H9 (cell line): ENCODE results near the gene RMDN2. TPM values are rescaled to one million over a fixed set of nuclear protein-coding genes. Genes with fewer than 3 reads are reported as not detected.

Experiments
- DNase-seq: peaks from one replicate; pipeline ENCODE4 v3.0.0-alpha.2; 2017
- H2AFZ ChIP-seq: one replicate; pipeline ENCODE4 v1.6.1; 2013; ENCODE audit warnings: mild to moderate bottlenecking, low read length, control low read depth, moderate library complexity
- H2AK5ac ChIP-seq: 2 replicates; pipeline ENCODE4 v1.6.1; 2013; ENCODE audit warnings: low read length, control low read depth, mixed read lengths; ENCODE audit not compliant: insufficient read length
- H2BK120ac ChIP-seq: one replicate; pipeline ENCODE4 v1.6.1; 2013; ENCODE audit warnings: low read depth, mild to moderate bottlenecking, low read length, control low read depth, inconsistent platforms; ENCODE audit not compliant: poor library complexity, severe bottlenecking
- H2BK12ac ChIP-seq: 2 replicates; pipeline ENCODE4 v1.6.1; 2013; ENCODE audit warnings: low read length, control low read depth, mixed read lengths, low read depth; ENCODE audit not compliant: insufficient read length
- H2BK15ac ChIP-seq: 2 replicates; pipeline ENCODE4 v1.6.1; 2013; ENCODE audit warnings: low read depth, low read length, control low read depth
- H2BK20ac ChIP-seq: one replicate; pipeline ENCODE4 v1.6.1; 2013; ENCODE audit warnings: low read depth, mild to moderate bottlenecking, low read length, control low read depth, inconsistent platforms; ENCODE audit not compliant: poor library complexity, severe bottlenecking
- H2BK5ac ChIP-seq: 2 replicates; pipeline ENCODE4 v1.6.1; 2013; ENCODE audit warnings: low read length, control low read depth, mixed read lengths; ENCODE audit not compliant: insufficient read length
- H3K14ac ChIP-seq: 2 replicates; pipeline ENCODE4 v1.6.1; 2013; ENCODE audit warnings: low read length, control low read depth; ENCODE audit not compliant: insufficient read depth
- H3K18ac ChIP-seq: 2 replicates; pipeline ENCODE4 v1.6.1; 2013; ENCODE audit warnings: low read depth, mild to moderate bottlenecking, mixed read lengths, low read length, control low read depth; ENCODE audit not compliant: insufficient read length
- H3K23ac ChIP-seq: 2 replicates; pipeline ENCODE4 v1.6.1; 2013; ENCODE audit warnings: low read length, control low read depth, mixed read lengths, low read depth; ENCODE audit not compliant: insufficient read length
- H3K23me2 ChIP-seq: 2 replicates; pipeline ENCODE4 v1.6.1; 2013; ENCODE audit warnings: low read depth, mild to moderate bottlenecking, mixed read lengths, low read length, control low read depth; ENCODE audit not compliant: insufficient read length, poor library complexity, severe bottlenecking
- H3K27ac ChIP-seq: 2 replicates; pipeline ENCODE4 v1.5.1; 2013; ENCODE audit warnings: low read length, control low read depth, mixed read lengths, low read depth; ENCODE audit not compliant: insufficient read length
- H3K27me3 ChIP-seq: 2 replicates; pipeline ENCODE4 v1.6.1; 2013; ENCODE audit warnings: low read length, control low read depth, inconsistent platforms; ENCODE audit not compliant: insufficient read depth
- H3K4ac ChIP-seq: 2 replicates; pipeline ENCODE4 v1.6.1; 2013; ENCODE audit warnings: low read depth, mild to moderate bottlenecking, control low read depth, inconsistent platforms, low read length, moderate library complexity
- H3K4me1 ChIP-seq: 2 replicates; pipeline ENCODE4 v1.6.1; 2013; ENCODE audit warnings: low read length, control low read depth, inconsistent platforms; ENCODE audit not compliant: insufficient read depth
- H3K4me2 ChIP-seq: 2 replicates; pipeline ENCODE4 v1.6.1; 2013; ENCODE audit warnings: low read length, control low read depth, mixed read lengths; ENCODE audit not compliant: insufficient read length, insufficient read depth
- H3K56ac ChIP-seq: 2 replicates; pipeline ENCODE4 v1.6.1; 2013; ENCODE audit warnings: low read depth, mild to moderate bottlenecking, mixed read lengths, low read length, control low read depth; ENCODE audit not compliant: insufficient read length
- H3K79me1 ChIP-seq: 2 replicates; pipeline ENCODE4 v1.6.1; 2013; ENCODE audit warnings: low read depth, mild to moderate bottlenecking, moderate library complexity, low read length, control low read depth, inconsistent platforms; ENCODE audit not compliant: insufficient read depth, poor library complexity, severe bottlenecking
- H3K79me2 ChIP-seq: 2 replicates; pipeline ENCODE4 v1.6.1; 2013; ENCODE audit warnings: low read length, control low read depth, inconsistent platforms; ENCODE audit not compliant: insufficient read depth
- H3K9ac ChIP-seq: 2 replicates; pipeline ENCODE4 v1.6.1; 2013; ENCODE audit warnings: low read length, control low read depth, mixed read lengths; ENCODE audit not compliant: insufficient read length; ENCODE audit errors: extremely low read depth
- H3K9me3 ChIP-seq: one replicate; pipeline ENCODE4 v1.6.1; 2013; ENCODE audit warnings: low read depth, low read length, inconsistent platforms; ENCODE audit not compliant: control insufficient read depth
- H3T11ph ChIP-seq: one replicate; pipeline ENCODE4 v1.6.1; 2013; ENCODE audit warnings: mild to moderate bottlenecking, low read length, control low read depth, inconsistent platforms
- H4K20me1 ChIP-seq: one replicate; pipeline ENCODE4 v1.6.1; 2013; ENCODE audit not compliant: control insufficient read depth, insufficient read length, insufficient read depth
- H4K5ac ChIP-seq: 2 replicates; pipeline ENCODE4 v1.6.1; 2013; ENCODE audit warnings: low read depth, mild to moderate bottlenecking, mixed read lengths, low read length, control low read depth; ENCODE audit not compliant: insufficient read length
- H4K8ac ChIP-seq: replicated peaks from 2 replicates; pipeline ENCODE4 v1.6.1; 2013; ENCODE audit warnings: low read length, control low read depth, mixed read lengths, low read depth; ENCODE audit not compliant: insufficient read length
- H4K91ac ChIP-seq: 2 replicates; pipeline ENCODE4 v1.6.1; 2013; ENCODE audit warnings: low read depth, mild to moderate bottlenecking, moderate library complexity, mixed read lengths, low read length, control low read depth; ENCODE audit not compliant: insufficient read length
- H3K27ac Mint-ChIP-seq, 3 experiments: 2 replicates in 2 of 3; 3 replicates in 1 of 3; pipeline ENCODE4 v1.8.0; 2020 to 2021; ENCODE audit warnings: mixed read lengths in 3 of 3, mild to moderate bottlenecking in 1 of 3, moderate library complexity in 1 of 3
- H3K27me3 Mint-ChIP-seq: 2 replicates; pipeline ENCODE4 v1.8.0; 2021; ENCODE audit warnings: low read depth, mild to moderate bottlenecking, moderate library complexity, mixed read lengths
- H3K36me3 Mint-ChIP-seq, 3 experiments: 2 replicates in 2 of 3; 3 replicates in 1 of 3; pipeline ENCODE4 v1.8.0; 2020 to 2021; ENCODE audit warnings: low read depth in 3 of 3, mixed read lengths in 3 of 3; ENCODE audit not compliant: insufficient read depth in 1 of 3
- H3K4me1 Mint-ChIP-seq, 2 experiments: 2 replicates each; pipeline ENCODE4 v1.8.0; 2020; ENCODE audit warnings: mixed read lengths in 2 of 2
- H3K4me3 Mint-ChIP-seq, 2 experiments: 2 replicates in 1 of 2; 3 replicates in 1 of 2; pipeline ENCODE4 v1.8.0; 2020 to 2021; ENCODE audit warnings: mild to moderate bottlenecking in 2 of 2, mixed read lengths in 2 of 2, moderate library complexity in 1 of 2
- H3K9me3 Mint-ChIP-seq, 2 experiments: 2 replicates in 1 of 2; 3 replicates in 1 of 2; pipeline ENCODE4 v1.8.0; 2020; ENCODE audit warnings: mild to moderate bottlenecking in 2 of 2, mixed read lengths in 2 of 2, moderate library complexity in 1 of 2
- WGBS: extraction: QIAGEN DNeasy Blood & Tissue Kit; methylation state at CpG from one replicate; pipeline ENCODE4 v1.1.7; 2013; ENCODE audit warnings: missing lambda C conversion rate, low lambda C conversion rate, mixed read lengths; ENCODE audit not compliant: insufficient read length; ENCODE audit errors: extremely low coverage; 5-methylcytosine and 5-hydroxymethylcytosine counted together
- total RNA-seq: library from RNA; stranded (reverse); gene quantifications from 2 replicates; pipeline ENCODE4 v1.2.1, GENCODE V29; 2021
- TF ChIP-seq, protein P1 (sequence below): fragments of 200-600 bp; sonication (generic); conservative IDR thresholded peaks from 3 replicates; pipeline ENCODE4 v1.8.0; 2021; ENCODE audit warnings: antibody characterized with exemption, mild to moderate bottlenecking

Gene RMDN2
- total RNA-seq, 1 experiment from 2014 or later, result 2.8 TPM

DNA sequence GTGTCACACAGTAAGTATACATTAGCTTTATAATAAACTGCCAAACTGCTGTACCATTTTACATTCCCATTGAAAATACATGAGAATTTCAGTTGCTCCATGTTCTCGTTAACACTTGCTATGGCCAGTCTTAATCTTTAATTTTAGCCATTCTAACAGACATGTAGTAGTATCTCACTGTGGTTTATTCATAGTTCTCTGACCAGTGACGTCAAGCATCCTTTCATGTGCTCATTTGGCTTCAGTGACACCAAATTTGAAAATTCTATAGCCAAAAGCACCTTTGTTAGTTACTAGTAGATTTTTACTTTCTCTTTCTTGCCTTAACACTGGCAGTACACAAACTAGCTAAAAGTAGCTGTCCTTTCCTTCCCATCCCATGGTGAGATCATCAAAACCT, 107.9 kb downstream of the RMDN2 start:
- Histone ChIP-seq H3K27me3 (no peaks in the 10 kb centered on the region), H3K27ac (no peak overlapping the region), H3K23me2 (no peaks in the 10 kb centered on the region), H4K8ac (no peak overlapping the region), H3K4me2 (no peak overlapping the region), H4K91ac (no peak overlapping the region), H3K9ac (no peak overlapping the region), H2AK5ac (no peak overlapping the region), H4K5ac (no peak overlapping the region), H2AFZ (no peak overlapping the region), H3K4ac (no peak overlapping the region), H3K9me3 (no peaks in the 10 kb centered on the region), H3K79me1 (no peaks in the 10 kb centered on the region), H4K20me1 (no peaks in the 10 kb centered on the region), H2BK12ac (no peak overlapping the region), H3T11ph (no peak overlapping the region), H2BK15ac (no peak overlapping the region), H3K23ac (no peak overlapping the region), H2BK120ac (no peak overlapping the region), H3K56ac (no peak overlapping the region), H2BK20ac (no peak overlapping the region), H3K4me1 (0 out of 2 replicates have a peak, but pooled peaks cover 3% of the 10 kb centered on the region), H3K14ac (no peak overlapping the region), H2BK5ac (no peak overlapping the region), H3K79me2 (no peaks in the 10 kb centered on the region), H3K18ac (no peak overlapping the region)
- Mint-ChIP-seq H3K4me1 (peaks cover 1 to 8% of the 10 kb centered on the region in 2 experiments; a peak in 2 of 4 replicates), H3K9me3 (no peaks in the 10 kb centered on the region), H3K4me3 (no peak overlapping the region), H3K36me3 (no peaks in the 10 kb centered on the region), H3K27ac (no peak overlapping the region), H3K27me3 (peaks cover 12% of the 10 kb centered on the region)
- DNase-seq, result no peak
- TF ChIP-seq, protein P1, sequence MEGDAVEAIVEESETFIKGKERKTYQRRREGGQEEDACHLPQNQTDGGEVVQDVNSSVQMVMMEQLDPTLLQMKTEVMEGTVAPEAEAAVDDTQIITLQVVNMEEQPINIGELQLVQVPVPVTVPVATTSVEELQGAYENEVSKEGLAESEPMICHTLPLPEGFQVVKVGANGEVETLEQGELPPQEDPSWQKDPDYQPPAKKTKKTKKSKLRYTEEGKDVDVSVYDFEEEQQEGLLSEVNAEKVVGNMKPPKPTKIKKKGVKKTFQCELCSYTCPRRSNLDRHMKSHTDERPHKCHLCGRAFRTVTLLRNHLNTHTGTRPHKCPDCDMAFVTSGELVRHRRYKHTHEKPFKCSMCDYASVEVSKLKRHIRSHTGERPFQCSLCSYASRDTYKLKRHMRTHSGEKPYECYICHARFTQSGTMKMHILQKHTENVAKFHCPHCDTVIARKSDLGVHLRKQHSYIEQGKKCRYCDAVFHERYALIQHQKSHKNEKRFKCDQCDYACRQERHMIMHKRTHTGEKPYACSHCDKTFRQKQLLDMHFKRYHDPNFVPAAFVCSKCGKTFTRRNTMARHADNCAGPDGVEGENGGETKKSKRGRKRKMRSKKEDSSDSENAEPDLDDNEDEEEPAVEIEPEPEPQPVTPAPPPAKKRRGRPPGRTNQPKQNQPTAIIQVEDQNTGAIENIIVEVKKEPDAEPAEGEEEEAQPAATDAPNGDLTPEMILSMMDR, result no peak
- WGBS, result no CpG with 5 or more reads among the region's 2 CpGs
